Neural cell (in vitro differentiated cells): ENCODE results near the gene ZBTB32.

ENCODE experiments used
- CTCF ChIP-seq: fragments of 450-650 bp; IDR thresholded peaks from 2 replicates; pipeline ENCODE4 v1.5.1; 2014; ENCODE audit warnings: antibody characterized with exemption, mild to moderate bottlenecking, moderate library complexity; ENCODE audit not compliant: poor library complexity, severe bottlenecking
- EP300 ChIP-seq: fragments of 450-650 bp; conservative IDR thresholded peaks from 2 replicates; pipeline ENCODE4 v1.6.1; 2014; ENCODE audit warnings: antibody characterized with exemption, mild to moderate bottlenecking, moderate library complexity; ENCODE audit not compliant: poor library complexity, severe bottlenecking
- EZH2 ChIP-seq: fragments of 200-600, 300-800 bp; shearing (Covaris generic), sonication (generic); IDR thresholded peaks from 2 replicates; pipeline ENCODE4 v1.6.1; 2014; ENCODE audit warnings: antibody characterized with exemption, low read length, borderline replicate concordance, mild to moderate bottlenecking; ENCODE audit not compliant: insufficient read depth, poor library complexity, severe bottlenecking
- MXI1 ChIP-seq: fragments of 450-650 bp; conservative IDR thresholded peaks from 2 replicates; pipeline ENCODE4 v1.6.1; 2014; ENCODE audit warnings: antibody characterized with exemption, mild to moderate bottlenecking; ENCODE audit not compliant: poor library complexity, severe bottlenecking
- POLR2AphosphoS5 ChIP-seq: IDR thresholded peaks from 2 replicates; pipeline ENCODE4 v1.6.1; 2012
- RAD21 ChIP-seq: fragments of 450-650 bp; conservative IDR thresholded peaks from 2 replicates; pipeline ENCODE4 v1.6.1; 2014; ENCODE audit warnings: antibody characterized with exemption, mild to moderate bottlenecking, moderate library complexity

GRCh38 chr19:35716801-35717664 is 12.7 kb downstream of the ZBTB32 start:
- TF ChIP-seq MXI1 (peak; percentile 96), CTCF (peak; percentile 92), POLR2AphosphoS5 (peak; percentile 33), EP300 (peak; percentile 42), RAD21 (peak; percentile 86), EZH2 (no peak)
